NCI-H82 treated with DMSO at 0.1 percent for 48 hours (cell line): ENCODE data around the gene HMHB1.
"Not testable (repeated sequence)": the region's sequence is repeated elsewhere in the genome, so short reads cannot be mapped to it uniquely, and the experiment has no call there.

ENCODE experiments used
- DNase-seq: peaks from one replicate; lab custom pipeline; 2025; ENCODE audit not compliant: unreplicated experiment; lab: John Stamatoyannopoulos, UW

The HMHB1 gene

GRCh38 chr5:143801252-143801939, 10.6 kb upstream of the HMHB1 start:
- no peak for DNase-seq

DNA sequence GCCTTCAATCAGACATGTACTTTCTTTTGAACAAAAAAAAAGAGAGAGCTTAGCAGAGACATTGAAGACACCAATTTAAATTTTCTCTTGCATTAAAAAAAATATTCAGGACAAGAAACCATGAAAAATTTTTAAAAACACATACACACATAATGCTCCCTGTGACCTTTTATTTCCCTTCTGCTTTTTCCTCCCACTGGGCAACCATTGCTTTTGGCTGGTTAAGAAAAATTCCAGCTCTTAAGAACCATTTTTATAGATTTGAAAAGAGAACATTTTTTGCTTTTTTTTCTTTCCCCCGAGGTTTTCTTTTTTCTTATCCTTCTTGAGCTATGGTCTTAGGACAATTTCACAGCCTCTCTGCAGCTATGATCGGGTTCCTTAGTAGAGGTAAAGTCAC, 6.1 kb upstream of the HMHB1 start:
- DNase-seq = no peak

DNA sequence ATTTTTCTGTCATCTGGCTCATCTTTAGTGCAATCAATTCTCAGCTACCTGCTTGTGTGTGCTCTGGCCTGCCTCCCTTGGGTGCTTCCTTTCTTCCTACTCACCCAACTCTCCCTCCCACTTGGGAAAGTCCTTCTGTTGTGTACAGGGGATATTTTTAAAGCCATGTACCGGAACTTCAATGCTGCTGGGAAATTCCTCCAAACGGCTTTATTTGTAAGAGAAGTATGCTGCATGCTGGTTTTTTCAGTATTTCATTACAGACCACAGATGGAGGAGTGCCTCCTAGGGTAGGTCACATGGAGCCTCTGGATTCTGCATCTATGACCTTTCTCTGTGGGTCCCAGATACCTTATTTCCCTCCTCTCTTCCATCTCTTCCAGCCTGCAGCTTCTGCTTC, 5.4 kb upstream of the HMHB1 start:
- no peak for DNase-seq

- no peak for DNase-seq
These were observed 4.6 kb upstream of the HMHB1 start for GRCh38 chr5:143807401-143807800.

- DNase-seq = not testable (repeated sequence)
These were observed 4.4 kb downstream of the HMHB1 start for GRCh38 chr5:143816370-143816769.

DNA sequence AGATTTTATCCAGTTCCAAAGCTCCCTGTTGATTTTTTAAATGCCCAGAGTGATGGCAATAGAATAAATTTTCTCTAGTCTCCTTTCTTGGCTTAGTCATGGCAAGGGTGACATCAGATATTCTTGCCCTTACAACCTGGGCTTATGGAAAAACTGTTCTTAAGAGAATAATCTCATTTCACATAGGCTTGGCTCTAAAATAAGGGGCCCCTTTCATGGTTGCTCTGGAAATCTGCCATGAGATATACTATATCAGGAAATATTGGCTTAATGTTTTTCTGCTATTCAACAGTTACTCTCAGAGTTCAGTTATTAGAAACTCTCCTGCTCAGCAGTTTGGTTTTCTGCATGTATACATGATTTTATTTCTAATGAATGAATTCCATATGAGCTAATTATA, 7.8 kb downstream of the HMHB1 start:
- no peak for DNase-seq

DNA sequence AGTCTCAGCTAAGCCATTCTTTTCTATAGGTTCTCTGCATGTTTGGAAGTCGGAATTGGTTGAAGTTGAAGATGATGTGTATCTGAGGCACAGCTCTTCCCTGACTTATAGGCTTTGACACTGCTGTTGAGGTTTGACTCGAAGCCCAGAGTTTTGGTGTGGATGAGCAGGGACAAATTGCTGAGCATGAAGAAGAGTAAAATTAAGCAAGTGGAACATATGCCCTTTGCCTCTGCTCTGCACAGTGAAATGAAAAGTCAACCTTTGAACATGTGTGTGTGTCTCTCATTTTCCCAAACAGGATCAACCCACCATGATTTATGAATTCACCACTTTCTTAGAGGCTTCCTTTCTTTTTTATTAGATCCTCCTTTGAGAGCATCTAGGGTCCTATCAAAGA, 8.5 kb downstream of the HMHB1 start:
- no peak for DNase-seq

DNA sequence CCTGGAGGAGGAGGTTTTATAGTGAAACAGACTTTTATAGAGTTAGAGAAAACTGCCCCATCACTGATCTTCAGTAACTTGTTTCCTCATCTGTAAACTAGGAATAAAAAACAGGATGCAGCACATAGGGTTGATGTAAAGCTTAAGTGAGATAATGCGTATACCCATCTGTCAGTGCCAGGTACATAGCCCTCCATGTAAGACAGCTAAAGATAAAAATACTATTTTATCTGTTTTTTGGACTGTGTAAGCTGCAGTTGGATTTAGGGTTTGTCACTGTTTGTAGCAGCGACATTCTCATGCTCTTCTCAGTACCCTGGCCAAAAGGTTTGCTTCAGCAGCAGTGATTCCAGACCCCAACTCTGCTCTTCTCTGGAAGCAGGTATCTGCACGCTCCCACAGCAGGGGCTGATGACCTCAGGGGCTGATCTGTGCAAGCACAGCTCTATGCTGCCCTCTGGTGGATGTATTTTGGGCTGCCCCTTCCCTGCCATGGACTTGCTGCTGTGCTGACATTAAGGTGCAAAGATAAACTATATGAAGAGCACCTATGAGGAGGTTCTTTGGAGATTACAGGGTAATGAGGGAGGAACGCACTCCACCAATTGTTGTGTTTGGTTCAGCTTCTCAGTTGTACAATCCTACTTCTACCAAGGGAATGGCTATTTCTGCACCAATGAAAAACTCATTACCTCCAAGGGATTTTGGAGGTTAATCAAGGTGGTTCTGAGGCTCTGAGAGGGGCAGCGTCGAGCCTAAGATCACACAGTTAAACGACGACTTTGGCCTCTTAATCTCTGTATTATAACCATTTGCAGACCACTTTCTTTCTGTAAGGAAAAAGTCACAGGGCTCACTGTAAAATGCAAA, 13.1 kb downstream of the HMHB1 start:
- DNase-seq = peak; percentile 79

DNA sequence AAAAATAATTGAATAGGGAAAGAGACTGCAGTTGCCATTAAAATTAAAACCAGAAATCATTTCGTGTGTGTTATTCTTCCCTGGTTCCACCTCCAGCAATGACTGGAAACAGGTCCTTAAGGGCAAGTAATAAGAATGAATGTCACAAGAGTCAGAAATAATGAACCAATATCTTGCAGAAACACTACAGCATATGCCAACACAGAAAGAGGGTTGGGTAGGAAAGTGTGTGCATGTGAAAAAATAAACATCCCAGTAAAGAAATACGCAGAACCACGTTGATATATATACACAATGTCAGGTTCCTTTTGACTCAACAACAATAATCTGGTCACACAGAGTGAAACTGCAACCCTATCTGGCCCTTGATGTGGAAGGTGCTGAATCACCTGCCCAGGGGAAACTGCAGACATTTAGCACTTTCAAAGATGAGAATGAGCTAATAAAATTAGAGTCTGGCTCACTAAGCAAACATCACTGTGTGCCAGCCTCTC, 15.0 kb downstream of the HMHB1 start:
- DNase-seq = no peak

- DNase-seq = no peak
These were observed 16.7 kb downstream of the HMHB1 start for GRCh38 chr5:143828710-143829109.

DNA sequence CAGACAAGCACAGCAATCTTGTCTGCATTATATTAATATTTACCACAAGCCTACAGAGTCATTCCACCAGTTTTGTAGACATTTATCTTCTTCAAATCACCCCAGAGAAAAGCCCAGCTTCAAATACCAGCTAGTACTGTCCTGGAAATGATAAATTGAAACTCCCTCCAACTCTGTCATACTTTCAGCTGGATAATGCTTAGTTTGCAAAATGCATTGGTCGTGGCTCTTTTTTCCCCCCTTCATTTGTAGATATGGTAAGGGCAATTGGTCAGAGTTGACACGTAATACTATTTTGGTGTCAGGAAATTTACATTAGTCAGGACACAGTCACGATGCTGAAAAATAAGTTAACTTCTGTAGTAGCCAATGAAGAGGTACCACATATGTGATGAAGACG, 21.2 kb downstream of the HMHB1 start:
- no peak for DNase-seq

DNA sequence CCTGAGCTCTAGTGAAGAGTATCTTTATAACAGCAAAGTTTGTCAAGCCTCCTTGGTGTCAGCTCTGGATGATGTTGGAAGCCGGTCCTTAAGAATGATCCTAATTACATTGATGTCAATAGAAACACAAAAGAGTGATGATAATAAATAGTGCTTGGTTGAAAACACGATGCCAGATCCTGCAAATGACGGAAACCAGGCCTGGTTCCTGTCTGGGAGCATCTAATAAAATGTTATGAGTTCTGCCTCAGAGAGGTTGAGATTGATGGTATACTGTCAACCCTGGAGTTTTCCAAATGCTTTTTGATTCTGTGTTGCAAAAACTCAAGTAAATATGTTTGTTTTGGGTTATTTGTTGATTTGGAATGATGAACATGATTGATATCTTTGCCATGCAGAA, 23.3 kb downstream of the HMHB1 start:
- no peak for DNase-seq

DNA sequence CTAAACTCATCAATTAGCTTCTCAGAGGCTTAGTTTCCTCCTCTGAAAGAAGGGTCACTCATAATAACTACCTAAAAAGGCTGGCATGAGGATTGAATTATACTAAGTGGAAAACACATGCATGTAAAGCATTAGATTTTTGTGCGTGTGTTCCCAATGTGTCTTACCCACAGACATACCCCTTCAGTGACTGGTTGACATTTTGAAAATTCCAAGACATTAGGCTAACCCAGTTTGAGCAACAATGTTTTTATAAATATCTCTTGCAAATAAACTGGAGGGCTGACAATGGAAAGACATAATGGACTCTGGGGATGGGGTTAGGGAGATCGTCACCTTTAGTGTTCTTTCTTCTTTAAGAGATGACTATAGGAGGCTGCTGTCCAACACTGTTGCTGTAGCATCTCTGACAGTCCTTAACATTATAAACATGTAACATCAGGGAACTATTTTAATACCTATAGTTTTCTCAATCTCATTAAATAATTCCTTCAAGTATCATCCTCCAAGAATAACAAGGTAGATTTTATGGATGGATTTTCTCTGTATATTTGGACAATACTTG, 24.3 kb downstream of the HMHB1 start:
- DNase-seq = no peak

DNA sequence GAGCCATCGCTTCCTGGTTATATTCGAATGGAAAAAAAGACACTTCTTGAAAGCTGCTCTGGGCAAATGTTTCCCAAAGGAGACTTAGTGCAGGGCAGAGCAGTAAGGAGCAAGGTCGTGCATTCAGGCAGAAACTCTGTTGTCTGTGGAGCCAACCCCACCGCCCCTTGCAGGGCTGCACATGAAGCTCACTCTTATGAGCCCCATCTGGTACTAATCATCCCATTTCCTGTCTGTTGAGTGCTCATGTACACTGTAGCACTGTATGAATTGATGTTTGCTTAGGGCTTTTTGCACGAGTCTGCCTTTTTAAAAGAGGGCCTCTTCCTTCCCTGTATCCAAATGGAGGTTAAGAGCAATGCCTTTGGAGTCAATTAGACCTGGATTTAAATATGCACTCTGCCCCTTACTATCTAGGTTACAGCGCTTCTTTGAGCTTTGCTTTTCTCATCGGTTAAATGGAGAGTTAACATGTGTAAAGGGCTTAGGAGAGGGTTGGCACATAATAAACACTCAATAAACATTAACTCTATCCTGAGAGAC, 25.4 kb downstream of the HMHB1 start:
- no peak for DNase-seq

DNA sequence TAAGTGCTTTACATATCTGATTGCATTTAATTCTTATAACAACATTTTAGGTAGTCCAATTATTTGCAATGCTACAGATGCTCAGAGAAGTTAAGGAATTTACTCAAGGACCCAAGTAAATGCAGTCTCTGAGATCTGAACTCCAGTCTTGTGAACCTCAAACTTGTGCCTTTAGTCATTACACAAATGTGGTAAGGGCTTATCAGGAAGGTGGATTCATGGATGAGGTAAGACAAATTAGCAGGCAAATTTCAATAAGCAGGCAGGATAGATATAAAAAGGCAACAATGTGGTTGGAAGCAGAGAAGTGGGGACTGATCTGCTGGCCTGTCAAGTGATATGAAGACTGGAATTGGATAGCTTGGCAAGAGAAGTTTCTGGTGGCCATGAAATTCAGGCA, 29.5 kb downstream of the HMHB1 start:
- no peak for DNase-seq

DNA sequence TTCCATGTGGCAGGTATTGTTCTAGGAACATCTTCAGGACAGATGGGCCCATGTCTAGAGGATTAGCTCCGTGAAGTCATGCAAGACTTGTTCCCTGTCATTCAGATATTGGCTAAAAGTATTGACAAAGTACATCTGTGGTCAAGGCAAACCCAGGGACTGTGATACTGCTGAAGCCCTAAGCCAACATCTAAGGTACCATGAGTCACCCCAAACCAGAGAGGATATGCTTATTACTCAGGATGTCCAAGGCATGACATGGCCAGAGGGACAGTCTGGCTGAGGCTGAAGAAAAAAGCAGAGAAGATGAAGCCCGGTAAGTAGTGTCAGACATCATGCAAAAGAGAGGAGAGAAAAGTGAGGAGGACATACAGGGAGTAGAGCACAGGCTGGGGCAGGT, 31.0 kb downstream of the HMHB1 start:
- DNase-seq = no peak

DNA sequence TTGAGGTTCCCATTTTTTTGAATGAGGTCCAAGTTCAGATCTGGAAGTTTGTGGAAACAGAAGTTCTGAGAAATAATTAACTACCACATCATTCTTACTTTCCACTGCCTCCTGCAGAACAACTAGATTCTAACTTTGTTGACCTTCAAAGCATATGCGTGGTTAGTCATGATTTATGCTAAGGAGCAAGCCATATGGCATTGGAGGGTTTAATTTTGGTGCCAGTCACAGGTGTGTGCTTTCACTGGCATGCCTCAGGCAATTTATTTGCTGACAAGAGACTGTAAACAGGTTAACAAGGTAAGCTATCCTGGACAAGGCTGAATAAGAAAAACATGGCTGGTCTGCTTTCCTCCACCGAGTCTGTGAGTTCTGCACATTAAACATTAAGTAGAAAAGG, 31.5 kb downstream of the HMHB1 start:
- no peak for DNase-seq

DNA sequence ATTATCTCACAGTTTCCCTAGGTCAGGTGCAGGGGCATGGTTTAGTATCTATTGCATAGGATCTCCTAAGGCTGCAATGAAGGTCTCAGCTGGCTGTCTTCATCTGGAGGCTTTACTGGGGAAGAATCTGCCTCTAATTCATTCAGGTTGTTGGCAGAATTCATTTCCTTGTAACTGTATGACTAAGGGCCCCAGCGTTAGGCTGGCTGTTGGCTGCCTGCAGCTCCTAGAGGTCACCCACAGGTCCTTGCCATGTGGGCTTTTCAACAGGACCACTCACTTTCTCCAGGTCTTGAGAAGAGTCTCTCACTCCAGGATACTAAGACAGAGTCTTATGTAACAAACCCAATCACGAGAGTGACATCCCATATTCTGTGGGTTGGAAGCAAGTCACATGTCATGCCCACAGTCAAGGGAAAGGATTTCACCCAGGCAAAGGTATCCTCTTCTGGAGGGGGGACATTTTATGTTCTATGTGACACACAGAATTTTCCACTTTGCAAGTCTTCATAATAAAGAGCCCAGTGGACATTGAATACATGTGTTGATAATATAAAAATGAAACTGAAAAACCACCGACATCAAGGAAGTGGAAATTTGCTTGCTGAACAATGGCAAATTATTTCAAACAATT, 38.2 kb downstream of the HMHB1 start:
- no peak for DNase-seq

DNA sequence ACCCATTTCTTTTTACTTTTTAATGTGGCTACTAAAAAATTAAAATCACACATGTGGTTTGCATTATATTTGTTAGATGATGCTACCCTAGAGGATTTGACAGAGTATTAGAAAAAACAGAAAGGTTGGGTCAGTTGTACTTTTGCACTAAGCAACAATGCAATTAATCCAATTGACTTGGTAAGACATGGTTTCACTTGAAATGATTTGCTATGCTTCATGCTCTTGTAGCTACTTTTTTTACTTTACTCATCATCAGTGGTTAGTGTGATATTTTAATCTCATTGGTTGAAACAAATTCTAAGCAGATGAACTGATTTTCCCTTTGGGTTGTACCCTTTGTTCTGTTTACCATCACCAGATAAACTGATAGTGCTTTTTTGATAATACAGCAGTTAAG, 39.4 kb downstream of the HMHB1 start:
- no peak for DNase-seq

DNA sequence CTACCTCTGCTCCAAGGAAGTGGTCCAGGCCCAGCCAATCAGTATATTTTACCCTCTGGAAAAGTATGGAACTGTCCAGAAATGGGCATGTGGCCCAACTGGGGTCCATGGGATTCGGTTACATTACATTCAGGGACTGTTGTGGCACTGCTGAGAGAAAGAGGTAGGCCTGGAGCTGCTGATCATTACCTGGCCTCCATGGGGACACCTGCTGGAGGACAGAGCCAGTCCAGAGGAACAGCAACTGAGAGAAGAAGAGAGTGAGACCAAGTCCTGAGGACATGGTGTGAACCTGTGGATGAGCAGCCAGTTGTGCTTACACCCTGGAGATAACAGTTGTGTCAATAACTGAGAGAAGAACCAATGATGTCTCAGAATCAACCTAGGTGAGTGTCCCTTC, 48.2 kb downstream of the HMHB1 start:
- DNase-seq = no peak

- DNase-seq = no peak
These were observed 50.3 kb downstream of the HMHB1 start for GRCh38 chr5:143862271-143862670.
